Measurements from ENCODE around the gene ETV4. TPM values are rescaled to one million over a fixed set of nuclear protein-coding genes. Genes with fewer than 3 reads are reported as not detected.

Gene ETV4
- total RNA-seq, 1 donor from 2014 or later, result not detected

DNA sequence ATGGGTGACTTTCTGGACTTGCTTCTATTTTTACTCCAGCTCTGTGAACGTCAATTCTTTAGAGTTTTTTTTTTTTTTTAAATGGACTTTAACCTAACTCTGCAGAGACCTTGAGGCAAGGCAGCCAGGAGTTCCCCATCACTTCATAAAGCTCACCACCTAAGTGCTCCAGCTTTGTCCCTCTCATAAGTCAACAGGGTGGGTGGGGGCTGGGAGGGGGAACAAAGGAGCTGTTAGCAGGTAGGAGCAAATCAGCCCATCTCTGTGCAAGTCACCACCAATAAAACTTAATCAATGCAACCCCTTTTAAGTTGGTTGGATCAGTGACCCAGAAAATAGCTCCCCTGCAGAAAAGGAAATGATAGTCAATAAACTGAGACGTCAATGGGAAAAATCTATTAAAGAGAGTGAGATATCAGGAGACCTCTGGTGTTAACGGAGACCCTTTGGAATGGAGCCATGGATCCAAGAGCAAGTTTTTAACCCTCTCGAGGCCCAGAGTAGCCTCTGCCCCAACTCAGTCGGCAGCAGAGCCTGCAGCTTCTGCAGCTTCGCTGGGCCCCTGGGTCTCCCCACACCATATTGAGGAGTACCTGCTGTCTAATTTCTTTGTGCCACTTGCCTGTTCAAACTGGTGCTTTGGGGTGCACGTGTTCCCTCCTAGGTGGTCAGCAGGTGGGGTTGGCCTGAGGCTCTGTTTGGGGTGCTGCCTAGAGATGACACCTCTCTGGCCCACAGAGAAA lies 27.6 kb upstream of the ETV4 start:
- H3K27me3 Mint-ChIP-seq, result peaks cover 4% of the 10 kb centered on the region
- intact Hi-C loops (cut with micrococcal nuclease), result no loop called here
- TF ChIP-seq, protein P1, sequence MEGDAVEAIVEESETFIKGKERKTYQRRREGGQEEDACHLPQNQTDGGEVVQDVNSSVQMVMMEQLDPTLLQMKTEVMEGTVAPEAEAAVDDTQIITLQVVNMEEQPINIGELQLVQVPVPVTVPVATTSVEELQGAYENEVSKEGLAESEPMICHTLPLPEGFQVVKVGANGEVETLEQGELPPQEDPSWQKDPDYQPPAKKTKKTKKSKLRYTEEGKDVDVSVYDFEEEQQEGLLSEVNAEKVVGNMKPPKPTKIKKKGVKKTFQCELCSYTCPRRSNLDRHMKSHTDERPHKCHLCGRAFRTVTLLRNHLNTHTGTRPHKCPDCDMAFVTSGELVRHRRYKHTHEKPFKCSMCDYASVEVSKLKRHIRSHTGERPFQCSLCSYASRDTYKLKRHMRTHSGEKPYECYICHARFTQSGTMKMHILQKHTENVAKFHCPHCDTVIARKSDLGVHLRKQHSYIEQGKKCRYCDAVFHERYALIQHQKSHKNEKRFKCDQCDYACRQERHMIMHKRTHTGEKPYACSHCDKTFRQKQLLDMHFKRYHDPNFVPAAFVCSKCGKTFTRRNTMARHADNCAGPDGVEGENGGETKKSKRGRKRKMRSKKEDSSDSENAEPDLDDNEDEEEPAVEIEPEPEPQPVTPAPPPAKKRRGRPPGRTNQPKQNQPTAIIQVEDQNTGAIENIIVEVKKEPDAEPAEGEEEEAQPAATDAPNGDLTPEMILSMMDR (IDR thresholded peaks at IDR 0.05), result no peak
- DNase-seq (no peak), ATAC-seq (ENCODE audit: low read depth) (no peak)
- H3K27ac Mint-ChIP-seq, result no peak overlapping the region
- ChIA-PET POLR2A (interaction anchor here (0.6 to 1.2 kb wide), 3 partner anchors 100 to 750 kb away, joined by 3 to 4 read pairs (median 3); partner anchors contain the start of gene BECN1), CTCF (interaction anchor here (0.9 to 1.0 kb wide), 2 partner anchors 186 to 193 kb away, joined by 3 to 4 read pairs; no protein-coding TSS in a partner anchor)
- no peaks in the 10 kb centered on the region for H3K9me3 Mint-ChIP-seq
- no peaks in the 10 kb centered on the region for H3K36me3 Mint-ChIP-seq (ENCODE audit: low read depth)
- H3K4me1 Mint-ChIP-seq, result peaks cover 10% of the 10 kb centered on the region
- H3K4me3 Mint-ChIP-seq, result no peak overlapping the region

DNA sequence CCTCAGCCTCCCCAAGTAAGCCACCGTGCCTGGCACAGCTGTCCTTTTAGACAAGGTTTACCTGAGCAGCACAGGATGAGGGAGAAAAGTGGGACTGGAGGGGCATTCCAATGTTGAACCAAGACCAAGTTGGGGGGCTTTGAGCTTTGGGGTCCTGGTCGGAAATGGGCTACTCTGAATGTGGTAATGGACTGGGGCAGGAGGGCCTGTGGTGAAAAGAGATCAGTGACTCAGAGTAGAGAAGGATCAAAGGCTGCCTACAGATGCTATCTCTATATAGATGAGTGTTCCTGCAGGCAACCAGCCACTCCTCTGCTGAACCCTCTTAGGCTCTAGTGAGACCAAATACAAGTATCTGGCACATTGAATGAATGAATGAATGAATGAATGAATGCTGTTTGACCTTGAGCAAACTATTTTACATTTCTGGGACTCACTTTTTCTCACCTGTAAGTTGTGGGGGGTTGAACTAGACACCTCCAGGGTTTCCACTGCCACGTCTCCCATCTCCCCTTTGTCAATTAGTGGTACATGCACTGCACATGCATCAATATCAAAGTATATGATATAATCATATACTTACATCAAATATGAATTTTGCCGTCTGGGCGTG lies 26.3 kb upstream of the ETV4 start:
- peaks cover 4% of the 10 kb centered on the region for H3K27me3 Mint-ChIP-seq
- TF ChIP-seq, protein P1 (IDR thresholded peaks at IDR 0.05), result no peak
- H3K36me3 Mint-ChIP-seq (ENCODE audit: low read depth), result no peaks in the 10 kb centered on the region
- no peaks in the 10 kb centered on the region for H3K4me1 Mint-ChIP-seq
- DNase-seq (no peak), ATAC-seq (ENCODE audit: low read depth) (no peak)
- no peak overlapping the region for H3K27ac Mint-ChIP-seq
- ChIA-PET POLR2A (no interaction called here), CTCF (no interaction called here)
- no peak overlapping the region for H3K4me3 Mint-ChIP-seq
- intact Hi-C loops (cut with micrococcal nuclease), result no loop called here
- H3K9me3 Mint-ChIP-seq, result no peaks in the 10 kb centered on the region

DNA sequence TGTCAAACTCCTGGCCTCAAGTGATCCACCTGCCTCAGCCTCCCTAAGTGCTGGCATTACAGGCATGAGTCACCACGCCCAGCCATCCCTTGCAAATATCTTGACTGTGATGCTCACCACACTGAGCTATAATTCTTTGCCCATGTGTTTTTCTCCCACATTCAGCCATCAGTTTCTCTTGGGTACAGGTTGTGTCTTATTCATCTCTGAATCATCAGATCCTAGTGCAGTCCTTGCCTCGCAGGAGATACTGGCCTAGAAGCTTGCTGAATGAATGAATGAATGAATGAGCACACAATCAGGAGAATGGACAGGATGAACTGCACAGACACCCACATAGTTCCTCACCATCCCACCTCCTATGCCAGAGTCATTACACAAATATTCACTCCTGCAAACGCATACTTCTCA lies 24.4 kb upstream of the ETV4 start:
- ChIA-PET POLR2A (no interaction called here), CTCF (no interaction called here)
- ATAC-seq (ENCODE audit: low read depth) (no peak), DNase-seq (no peak)
- H3K27ac Mint-ChIP-seq, result no peak overlapping the region
- TF ChIP-seq, protein P1 (IDR thresholded peaks at IDR 0.05), result no peak
- H3K36me3 Mint-ChIP-seq (ENCODE audit: low read depth), result no peaks in the 10 kb centered on the region
- intact Hi-C loops (cut with micrococcal nuclease), result no loop called here
- peaks cover 2% of the 10 kb centered on the region for H3K27me3 Mint-ChIP-seq
- H3K4me1 Mint-ChIP-seq, result no peaks in the 10 kb centered on the region
- no peak overlapping the region for H3K4me3 Mint-ChIP-seq
- no peaks in the 10 kb centered on the region for H3K9me3 Mint-ChIP-seq

DNA sequence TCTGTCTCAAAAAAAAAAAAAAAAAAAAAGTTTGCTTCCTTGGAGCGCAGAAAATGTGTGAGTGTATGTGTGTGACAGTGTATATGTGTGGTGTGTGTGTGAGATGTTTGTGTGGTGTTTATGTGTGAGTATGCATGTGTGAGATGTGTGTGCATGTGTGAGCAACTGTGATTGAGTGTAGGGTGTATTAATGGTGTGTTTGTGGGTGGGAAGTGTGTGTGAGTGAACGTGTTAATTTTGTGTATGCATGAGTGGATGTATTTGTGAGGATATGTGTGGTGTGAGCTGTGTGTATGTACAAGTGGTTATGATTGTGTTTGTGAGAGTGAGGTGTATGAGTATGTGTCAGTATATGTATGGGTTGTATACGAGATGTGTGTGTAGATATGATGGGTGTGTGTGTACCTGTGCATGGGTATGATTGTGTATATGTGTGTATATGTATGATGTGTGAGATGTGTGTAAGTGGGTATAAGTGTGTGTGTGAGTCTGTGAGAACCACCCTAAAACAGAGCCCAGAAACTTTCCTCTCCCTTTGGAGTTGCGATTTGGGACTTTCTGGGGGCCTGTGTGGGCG lies 22.5 kb upstream of the ETV4 start:
- Mint-ChIP-seq H3K4me1 (no peaks in the 10 kb centered on the region), H3K9me3 (no peaks in the 10 kb centered on the region), H3K27me3 (peaks cover 9% of the 10 kb centered on the region), H3K36me3 (ENCODE audit: low read depth) (no peaks in the 10 kb centered on the region), H3K4me3 (no peak overlapping the region), H3K27ac (no peak overlapping the region)
- ChIA-PET CTCF (no interaction called here), POLR2A (interaction anchor here (0.6 kb wide), 1 partner anchor 1446 kb away, joined by 3 read pairs; no protein-coding TSS in a partner anchor)
- intact Hi-C loops (cut with micrococcal nuclease), result no loop called here
- DNase-seq, result no peak
- TF ChIP-seq, protein P1 (IDR thresholded peaks at IDR 0.05), result no peak
- ATAC-seq (ENCODE audit: low read depth), result no peak
